NCI-H1694 (cell line): ENCODE data around the gene ADAMTS12.
"Not testable (repeated sequence)": the region's sequence is repeated elsewhere in the genome, so short reads cannot be mapped to it uniquely, and the experiment has no call there.

Experiments
- DNase-seq: peaks from one replicate; lab custom pipeline; 2025; lab: John Stamatoyannopoulos, UW

ADAMTS12 gene

GRCh38 chr5:33891788-33892619 is at the start of gene ADAMTS12:
ADAMTS12 (minus strand) TSS chr5:33891990; CDS start chr5:33891856, 134 bp downstream.
- no peak for DNase-seq

- no peak for DNase-seq
These were observed 49.3 kb upstream of the ADAMTS12 start for GRCh38 chr5:33941090-33941489.

- no peak for DNase-seq
These were observed 47.9 kb upstream of the ADAMTS12 start for GRCh38 chr5:33939556-33940262.

- DNase-seq: no peak
These were observed 47.1 kb upstream of the ADAMTS12 start for GRCh38 chr5:33938881-33939280.

- DNase-seq: no peak
These were observed 46.7 kb upstream of the ADAMTS12 start for GRCh38 chr5:33938507-33938796.

GRCh38 chr5:33937707-33938506 is 46.1 kb upstream of the ADAMTS12 start:
- no peak for DNase-seq

- DNase-seq: no peak
These were observed 45.4 kb upstream of the ADAMTS12 start for GRCh38 chr5:33937017-33937706.

GRCh38 chr5:33936381-33937016 is 44.7 kb upstream of the ADAMTS12 start, which contains the start of gene RXFP3:
RXFP3 (plus strand) TSS chr5:33936386; CDS start chr5:33936741, 355 bp downstream.
- no peak for DNase-seq

GRCh38 chr5:33936004-33936380 is 44.2 kb upstream of the ADAMTS12 start:
- peak; percentile 10 for DNase-seq

GRCh38 chr5:33934176-33934575 is 42.4 kb upstream of the ADAMTS12 start:
- DNase-seq: no peak

- no peak for DNase-seq
These were observed 42.0 kb upstream of the ADAMTS12 start for GRCh38 chr5:33933723-33934169.

GRCh38 chr5:33931136-33931535 is 39.3 kb upstream of the ADAMTS12 start:
- DNase-seq: no peak

GRCh38 chr5:33929925-33930690 is 38.3 kb upstream of the ADAMTS12 start:
- DNase-seq: no peak

- no peak for DNase-seq
These were observed 36.5 kb upstream of the ADAMTS12 start for GRCh38 chr5:33928283-33928682.

GRCh38 chr5:33927685-33928084 is 35.9 kb upstream of the ADAMTS12 start:
- no peak for DNase-seq

GRCh38 chr5:33925278-33925677 is 33.5 kb upstream of the ADAMTS12 start:
- no peak for DNase-seq

- no peak for DNase-seq
These were observed 29.2 kb upstream of the ADAMTS12 start for GRCh38 chr5:33921002-33921401.

GRCh38 chr5:33914844-33915243 is 23.1 kb upstream of the ADAMTS12 start:
- not testable (repeated sequence) for DNase-seq

GRCh38 chr5:33906248-33906647 is 14.5 kb upstream of the ADAMTS12 start:
- DNase-seq: not testable (repeated sequence)

GRCh38 chr5:33905381-33905780 is 13.6 kb upstream of the ADAMTS12 start:
- no peak for DNase-seq

GRCh38 chr5:33903118-33903517 is 11.3 kb upstream of the ADAMTS12 start:
- DNase-seq: no peak
